Psoas muscle (tissue), 8 donors: ENCODE results near the gene CD300C. TPM values are rescaled to one million over a fixed set of nuclear protein-coding genes. Genes with fewer than 3 reads are reported as not detected.

Source experiments
- ATAC-seq, 4 donors: fragments of 200-7000 bp; cut with Tn5 transposase; one replicate each; pipeline ENCODE4 v1.9.1; 2020; ENCODE audit warnings: moderate library complexity in 3 of 4, mild to moderate bottlenecking in 2 of 4
- DNase-seq, 2 donors: peaks; one replicate each; pipeline ENCODE4 v3.0.0-alpha.2; 2020
- H3K27ac ChIP-seq: fragments of 200-600 bp; one replicate; pipeline ENCODE4 v1.8.0; 2022
- H3K27me3 ChIP-seq, 3 donors: fragments of 200-600 bp in 1 of 3; one replicate each; pipeline versions ENCODE4 v1.6.1 to v1.8.0; 2013 to 2022; ENCODE audit warnings: low read length in 2 of 3, mild to moderate bottlenecking in 2 of 3, moderate library complexity in 1 of 3; ENCODE audit not compliant: insufficient read depth in 3 of 3
- H3K36me3 ChIP-seq, 2 donors: fragments of 200-600 bp in 1 of 2; one replicate each; pipeline versions ENCODE4 v1.6.1 to v1.8.0; 2013 to 2022; ENCODE audit warnings: low read depth in 1 of 2, mild to moderate bottlenecking in 1 of 2, moderate library complexity in 1 of 2; ENCODE audit not compliant: insufficient read depth in 1 of 2
- H3K4me1 ChIP-seq: fragments of 200-600 bp; one replicate; pipeline ENCODE4 v1.8.0; 2022
- H3K4me3 ChIP-seq: fragments of 200-600 bp; one replicate; pipeline ENCODE4 v1.8.0; 2022; ENCODE audit warnings: mild to moderate bottlenecking
- H3K9me3 ChIP-seq: fragments of 200-600 bp; one replicate; pipeline ENCODE4 v1.8.0; 2022
- WGBS, 3 donors: extraction: QIAGEN DNeasy Blood & Tissue Kit; methylation state at CpG; one replicate each; pipeline versions ENCODE4 v1.1.6 to v1.1.7; 2013; 5-methylcytosine and 5-hydroxymethylcytosine counted together
- intact Hi-C, 2 donors: fragments of 100-400 bp; cut with DNase I; formaldehyde crosslinking; loops; one replicate each; pipeline versions ENCODE4 v1.11.0 to v1.14.2; 2022
- polyA plus RNA-seq, 3 donors: library from polyadenylated mRNA; stranded (reverse); fragments of 200-250 nt; gene quantifications; one replicate each; pipeline ENCODE4 v1.2.3, GENCODE V29; 2013
- total RNA-seq, 4 donors: library from RNA; stranded (reverse); fragmentation: NEBNext Ultra II Directional in 2 of 4; extraction: Animal tissue kit (Norgen Biotek cat#: 25700) in 2 of 4; gene quantifications; one replicate each; pipeline versions ENCODE4 v1.2.1 to v1.2.4, GENCODE V29; 2021 to 2023
- TF ChIP-seq, protein P1 (sequence below): fragments of 200-600 bp; IDR thresholded peaks from one replicate; pipeline ENCODE4 v1.8.0; 2022; ENCODE audit warnings: antibody characterized with exemption
- donor health status: healthy with polysubstance abuse.
- donor health status: DM: no; HTN: no; CAD: no; lungs with moderate emphysema.
- donor health status: Bipolar disorder and iron deficiency.
- donor health status: healthy.
- donor health status: DM: yes; HTN: yes; CAD: no.
- donor health status: DM: no; HTN: no; CAD: no.
- donor health status: DM: no; HTN: no; CAD: no.
- donor health status: DM: yes; HTN: yes; CAD: no.

The CD300C gene
- total and polyA plus RNA-seq, 7 donors = 0.03 to 0.44 (median 0.32) TPM

DNA sequence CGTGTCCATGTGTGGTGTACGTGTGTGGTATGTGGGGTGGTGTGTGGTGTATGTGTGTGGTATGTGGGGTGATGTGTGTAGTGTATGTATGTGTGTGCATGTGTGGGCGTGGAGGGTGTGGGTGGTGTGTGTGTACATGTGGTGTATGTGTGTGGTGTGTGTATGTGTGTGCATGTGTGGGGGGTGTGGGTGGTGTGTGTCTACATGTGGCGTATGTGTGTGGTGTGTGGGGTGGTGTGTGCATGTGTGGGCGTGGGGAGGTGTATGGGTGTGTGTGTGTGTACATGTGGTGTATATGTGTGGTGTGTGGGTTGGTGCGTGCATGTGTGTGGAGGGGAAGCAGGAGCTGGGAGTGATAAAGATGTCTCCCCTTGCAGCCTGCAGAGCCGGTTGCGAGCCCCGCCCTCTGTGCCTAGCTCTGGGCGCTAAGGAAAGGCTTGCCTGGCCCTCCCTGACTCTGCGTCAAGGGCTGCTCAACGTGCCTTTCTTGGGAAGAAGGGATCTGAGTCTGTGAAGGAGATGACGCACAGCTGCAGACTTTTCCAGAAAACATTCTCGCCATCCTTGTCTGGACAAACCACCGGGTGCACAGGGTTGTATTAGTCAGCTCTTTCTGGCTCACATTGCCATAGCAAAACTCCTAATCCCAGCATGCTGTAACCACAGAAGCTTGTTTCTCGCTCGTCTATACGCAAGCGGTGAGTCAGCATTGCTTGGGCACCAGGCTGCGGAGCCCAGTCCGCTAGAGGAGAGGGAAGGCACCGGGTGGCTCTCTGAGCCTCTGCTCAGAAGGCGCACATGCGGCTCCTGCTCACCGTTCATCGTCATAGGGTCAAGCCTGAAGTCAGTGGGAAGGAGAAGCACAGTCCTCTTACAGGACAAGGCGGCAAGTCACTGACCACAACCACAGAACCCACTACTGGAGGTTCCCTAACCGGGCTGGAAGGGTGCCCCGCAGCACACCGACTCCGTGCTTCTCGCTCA lies 23.4 kb upstream of the CD300C start:
- Histone ChIP-seq H3K27ac (peak overlapping the region; percentile 58), H3K4me3 (no peak overlapping the region), H3K27me3 (peaks cover 0 to 6% (median 0%) of the 10 kb centered on the region in 3 donors), H3K36me3 (no peaks in the 10 kb centered on the region), H3K9me3 (no peaks in the 10 kb centered on the region), H3K4me1 (no peaks in the 10 kb centered on the region)
- intact Hi-C loops = no loop called here
- ATAC-seq (peak; percentile 90 to 93 (median 92)), DNase-seq (peak; percentile 59 to 73)
- TF ChIP-seq, protein P1, sequence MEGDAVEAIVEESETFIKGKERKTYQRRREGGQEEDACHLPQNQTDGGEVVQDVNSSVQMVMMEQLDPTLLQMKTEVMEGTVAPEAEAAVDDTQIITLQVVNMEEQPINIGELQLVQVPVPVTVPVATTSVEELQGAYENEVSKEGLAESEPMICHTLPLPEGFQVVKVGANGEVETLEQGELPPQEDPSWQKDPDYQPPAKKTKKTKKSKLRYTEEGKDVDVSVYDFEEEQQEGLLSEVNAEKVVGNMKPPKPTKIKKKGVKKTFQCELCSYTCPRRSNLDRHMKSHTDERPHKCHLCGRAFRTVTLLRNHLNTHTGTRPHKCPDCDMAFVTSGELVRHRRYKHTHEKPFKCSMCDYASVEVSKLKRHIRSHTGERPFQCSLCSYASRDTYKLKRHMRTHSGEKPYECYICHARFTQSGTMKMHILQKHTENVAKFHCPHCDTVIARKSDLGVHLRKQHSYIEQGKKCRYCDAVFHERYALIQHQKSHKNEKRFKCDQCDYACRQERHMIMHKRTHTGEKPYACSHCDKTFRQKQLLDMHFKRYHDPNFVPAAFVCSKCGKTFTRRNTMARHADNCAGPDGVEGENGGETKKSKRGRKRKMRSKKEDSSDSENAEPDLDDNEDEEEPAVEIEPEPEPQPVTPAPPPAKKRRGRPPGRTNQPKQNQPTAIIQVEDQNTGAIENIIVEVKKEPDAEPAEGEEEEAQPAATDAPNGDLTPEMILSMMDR = no peak
- WGBS, 3 donors = 38 to 47% (median 47%) methylated on average over 32 of the region's 32 CpGs

DNA sequence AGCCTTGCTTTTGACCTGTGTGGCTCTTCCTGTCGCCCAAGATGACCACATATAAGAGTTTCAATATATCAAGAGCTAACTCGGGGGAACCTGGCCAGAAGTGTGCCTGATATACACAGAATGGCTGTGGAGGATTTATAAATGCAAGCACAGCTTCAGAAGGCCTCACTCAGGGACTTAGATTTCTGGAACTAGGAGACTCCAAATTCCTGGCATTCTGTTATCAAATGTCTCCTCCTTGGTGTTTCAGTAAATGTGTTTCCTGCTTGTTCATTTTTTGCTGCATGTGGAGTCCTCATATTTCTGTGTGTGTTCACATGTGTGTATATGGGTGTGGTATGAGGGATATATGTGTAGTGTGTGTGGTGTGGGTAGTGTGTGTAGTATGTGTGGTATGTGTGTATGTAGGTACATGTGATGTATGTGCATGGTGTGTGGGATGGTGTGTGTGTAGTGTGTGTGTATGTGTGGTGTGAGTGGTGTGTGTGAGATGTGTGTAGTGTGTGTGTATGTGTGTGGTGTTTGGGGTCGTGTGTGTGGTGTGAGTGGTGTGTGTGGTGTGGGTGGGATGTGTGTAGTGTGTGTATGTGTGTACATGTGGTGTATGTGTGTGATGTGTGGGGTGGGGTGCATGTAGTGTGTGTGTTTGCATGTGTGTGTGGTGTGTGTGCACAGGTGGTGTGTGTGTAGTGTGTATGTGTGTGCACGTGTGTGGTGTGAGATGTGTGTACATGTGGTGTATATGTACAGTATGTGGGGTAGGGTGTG lies 22.4 kb upstream of the CD300C start:
- Histone ChIP-seq H3K27me3 (peaks cover 0 to 6% (median 0%) of the 10 kb centered on the region in 3 donors), H3K9me3 (no peaks in the 10 kb centered on the region), H3K36me3 (no peaks in the 10 kb centered on the region), H3K4me3 (no peak overlapping the region), H3K27ac (no peak overlapping the region), H3K4me1 (no peaks in the 10 kb centered on the region)
- TF ChIP-seq, protein P1 = no peak
- DNase-seq = no peak
- intact Hi-C loops = no loop called here
- ATAC-seq = no peak
- WGBS, 3 donors = 77 to 79% (median 78%) methylated on average over 4 of the region's 4 CpGs

DNA sequence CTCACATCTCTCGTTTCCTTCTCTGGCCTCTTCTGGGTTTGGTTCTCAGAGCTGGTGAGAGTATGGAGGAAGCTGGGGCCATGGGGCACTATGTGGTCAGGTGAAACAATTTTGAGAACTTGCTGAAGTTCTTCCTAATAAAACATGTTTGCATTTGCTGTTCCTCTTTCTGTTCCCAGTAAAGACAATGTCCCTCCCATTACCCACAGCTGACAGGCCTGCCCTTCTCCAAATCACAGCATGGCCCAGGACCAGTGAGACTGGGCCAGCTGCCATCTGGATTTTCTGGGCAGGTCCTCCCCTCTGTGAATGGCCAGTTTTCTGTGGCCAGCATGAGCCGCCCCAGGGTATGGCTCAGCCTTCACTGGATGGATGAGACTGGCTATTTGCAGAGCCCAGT lies 21.5 kb upstream of the CD300C start, which contains the start of gene CD300H:
CD300H (minus strand) TSS at position 113 of the 400 bp plus-strand sequence.
- ATAC-seq = no peak
- intact Hi-C loops = no loop called here
- Histone ChIP-seq H3K36me3 (no peaks in the 10 kb centered on the region), H3K27ac (no peak within 1 kb of the TSS), H3K4me3 (no peak within 1 kb of the TSS), H3K4me1 (no peaks in the 10 kb centered on the region), H3K9me3 (no peaks in the 10 kb centered on the region), H3K27me3 (peaks cover 0 to 6% (median 0%) of the 10 kb centered on the region in 3 donors)
- WGBS, 3 donors = 56 to 76% (median 75%) methylated on average over 2 of the region's 2 CpGs
- TF ChIP-seq, protein P1 = no peak
- DNase-seq = no peak

DNA sequence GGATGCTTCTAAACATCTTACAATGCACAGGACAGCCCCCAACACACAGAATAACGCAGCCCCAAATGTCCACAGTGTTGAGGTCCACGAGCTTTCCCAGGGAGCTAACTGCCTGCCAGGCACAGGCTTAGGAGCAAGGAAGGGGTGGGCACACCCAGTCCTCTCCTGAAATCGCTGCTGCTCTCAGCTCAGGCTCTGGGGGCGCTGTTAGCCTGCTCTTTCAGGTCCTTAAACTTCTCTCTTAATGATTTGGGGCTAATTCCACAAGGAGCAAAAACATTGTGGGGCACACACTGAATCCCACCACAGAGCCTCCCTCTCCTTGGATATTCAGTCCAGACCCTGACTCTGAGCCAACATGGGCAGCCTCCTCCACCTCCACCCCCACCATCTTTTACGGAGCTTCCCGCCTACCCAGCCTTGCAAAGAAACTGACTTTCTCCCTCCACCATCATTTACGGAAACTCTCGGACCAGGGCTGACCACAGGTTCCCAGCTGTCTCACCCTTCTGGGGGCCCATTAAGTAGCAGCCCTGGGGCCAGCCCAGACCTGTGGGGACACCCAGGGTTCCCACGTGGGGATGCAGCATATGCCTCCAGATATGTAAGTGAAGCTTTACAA lies 20.3 kb upstream of the CD300C start:
- no peaks in the 10 kb centered on the region for H3K4me1 ChIP-seq
- ATAC-seq (peak in 1 of 4 donors; percentile 49), DNase-seq (no peak)
- intact Hi-C loops = no loop called here
- H3K4me3 ChIP-seq = no peak overlapping the region
- no peaks in the 10 kb centered on the region for H3K9me3 ChIP-seq
- no peaks in the 10 kb centered on the region for H3K36me3 ChIP-seq
- TF ChIP-seq, protein P1 = peak; percentile 44
- no peak overlapping the region for H3K27ac ChIP-seq
- H3K27me3 ChIP-seq = peaks cover 0 to 17% (median 0%) of the 10 kb centered on the region in 3 donors
- 29 to 38% (median 31%) methylated on average over 9 of the region's 9 CpGs for WGBS, 3 donors
